Right atrium auricular region (tissue), 2 donors: ENCODE results near the gene ZNF813. TPM values are rescaled to one million over a fixed set of nuclear protein-coding genes. Genes with fewer than 3 reads are reported as not detected.
A peak's percentile ranks its signal among the peaks of the same experiment; 100 is the strongest.
"Not testable (repeated sequence)": the region's sequence is repeated elsewhere in the genome, so short reads cannot be mapped to it uniquely, and the experiment has no call there.

Experiments
- DNase-seq: peaks from one replicate; pipeline ENCODE4 v3.0.0-alpha.2; 2019; ENCODE audit warnings: low spot score
- H3K27ac ChIP-seq, 2 donors: fragments of 200-600 bp; sonication (generic); 1 replicate in 1 of 2; 2 replicates in 1 of 2; pipeline ENCODE4 v1.5.1; 2016 to 2019
- H3K27me3 ChIP-seq, 2 donors: fragments of 200-600 bp; sonication (generic); one replicate each; pipeline versions ENCODE4 v1.5.1 to v1.6.0; 2017 to 2019
- H3K36me3 ChIP-seq: fragments of 200-600 bp; sonication (generic); one replicate; pipeline ENCODE4 v1.5.1; 2016
- H3K4me1 ChIP-seq, 2 donors: fragments of 200-600 bp; sonication (generic); one replicate each; pipeline versions ENCODE4 v1.5.1 to v1.6.0; 2017 to 2019
- H3K4me3 ChIP-seq, 2 donors: fragments of 200-600 bp; sonication (generic); 1 replicate in 1 of 2; 2 replicates in 1 of 2; pipeline ENCODE4 v1.5.1; 2017 to 2019; ENCODE audit warnings: mild to moderate bottlenecking in 1 of 2, moderate library complexity in 1 of 2
- H3K9me3 ChIP-seq, 2 donors: fragments of 200-600 bp; sonication (generic); one replicate each; pipeline ENCODE4 v1.5.1; 2019
- CTCF ChIP-seq, 2 donors: fragments of 200-600 bp; sonication (generic); IDR thresholded peaks; one replicate each; pipeline ENCODE4 v1.5.1; 2019; ENCODE audit warnings: antibody characterized with exemption in 2 of 2
- total RNA-seq, 2 donors: library from RNA; depleted of rRNA; stranded (reverse); fragments of >200 nt; gene quantifications; one replicate each; pipeline ENCODE4 v1.1.0, GENCODE V29; 2016

Gene ZNF813
- total RNA-seq, 2 donors from 2014 or later = 0.63 to 1.3 TPM

GRCh38 chr19:53485046-53486004 is 17.8 kb downstream of the ZNF813 start:
- no peaks in the 10 kb centered on the region for H3K27me3 ChIP-seq
- no peak overlapping the region for H3K27ac ChIP-seq
- DNase-seq = no peak
- H3K36me3 ChIP-seq = peaks cover 20% of the 10 kb centered on the region
- no peak overlapping the region for H3K4me3 ChIP-seq
- no peak for TF ChIP-seq CTCF (IDR thresholded peaks at IDR 0.05)
- H3K9me3 ChIP-seq = peaks cover 5 to 26% of the 10 kb centered on the region in 2 donors
- H3K4me1 ChIP-seq = no peaks in the 10 kb centered on the region

GRCh38 chr19:53492153-53492552 is 24.6 kb downstream of the ZNF813 start:
- Histone ChIP-seq H3K36me3 (peaks cover 26% of the 10 kb centered on the region), H3K4me3 (no peak overlapping the region), H3K27ac (no peak overlapping the region), H3K9me3 (peaks cover 10 to 51% of the 10 kb centered on the region in 2 donors), H3K4me1 (no peaks in the 10 kb centered on the region), H3K27me3 (no peaks in the 10 kb centered on the region)
- no peak for DNase-seq
- TF ChIP-seq CTCF (IDR thresholded peaks at IDR 0.05) = no peak

GRCh38 chr19:53497311-53498023 is 29.9 kb downstream of the ZNF813 start:
- H3K4me1 ChIP-seq, H3K27ac ChIP-seq, H3K27me3 ChIP-seq, H3K4me3 ChIP-seq, H3K36me3 ChIP-seq, DNase-seq: not testable (repeated sequence)
- peaks cover 0 to 19% of the 10 kb centered on the region in 2 donors for H3K9me3 ChIP-seq

- H3K27ac ChIP-seq, H3K27me3 ChIP-seq, H3K36me3 ChIP-seq, DNase-seq, H3K4me3 ChIP-seq, H3K4me1 ChIP-seq: not testable (repeated sequence)
- H3K9me3 ChIP-seq = peaks cover 0 to 14% of the 10 kb centered on the region in 2 donors
These were observed 30.5 kb downstream of the ZNF813 start for GRCh38 chr19:53498024-53498395.

DNA sequence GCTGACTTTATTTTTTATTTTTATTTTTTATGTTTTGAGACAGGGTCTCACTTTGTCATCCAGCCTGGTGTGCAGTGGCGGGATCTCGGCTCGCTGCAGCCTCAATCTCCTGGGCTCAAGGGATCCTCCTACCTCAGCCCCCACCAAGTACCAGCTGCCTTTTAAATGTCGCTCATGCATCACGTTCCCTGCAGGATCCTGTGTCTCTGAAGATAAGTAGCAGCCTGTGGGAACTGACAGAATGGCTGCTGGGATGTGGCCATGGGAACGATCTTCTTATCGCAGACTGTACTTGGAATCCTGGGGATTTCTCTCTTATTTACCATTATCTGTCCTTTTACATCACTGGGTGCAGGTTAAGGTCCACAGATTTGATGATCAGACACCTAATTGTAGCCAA is 35.6 kb downstream of the ZNF813 start:
- not testable (repeated sequence) for H3K27ac ChIP-seq, H3K36me3 ChIP-seq, H3K4me1 ChIP-seq, H3K9me3 ChIP-seq, DNase-seq, H3K27me3 ChIP-seq, H3K4me3 ChIP-seq

DNA sequence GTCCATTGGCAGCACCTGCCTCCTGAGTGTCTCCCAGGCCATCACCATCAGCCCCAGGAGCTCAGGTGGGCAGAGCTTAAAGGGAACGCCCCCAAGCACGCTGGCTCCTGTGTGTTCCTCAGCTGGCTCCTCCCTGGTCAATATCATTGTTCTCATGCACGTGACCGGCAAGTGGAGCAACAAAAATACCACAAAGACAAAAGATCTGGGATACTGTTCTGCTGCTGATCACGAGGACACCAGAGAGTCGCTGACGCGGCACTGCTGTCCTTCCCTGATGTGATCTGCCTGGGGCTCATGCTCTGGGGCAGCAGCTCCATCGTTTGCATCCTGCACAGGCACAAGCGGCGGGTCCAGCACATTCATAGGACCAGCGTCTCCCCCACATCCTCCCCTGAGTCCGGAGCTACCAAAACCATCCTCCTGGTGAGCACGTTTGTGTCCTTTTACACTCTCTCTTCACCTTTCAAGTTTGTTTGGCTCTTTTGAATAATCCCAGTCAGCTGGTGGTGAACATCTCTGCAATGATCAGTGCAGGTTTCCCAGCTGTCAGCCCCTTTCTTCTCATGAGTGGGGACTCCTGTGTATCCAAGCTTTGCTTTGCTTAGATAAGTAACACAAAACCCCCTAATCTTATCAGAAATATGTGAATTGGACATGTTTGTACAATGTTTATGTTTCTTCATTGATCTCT is 36.3 kb downstream of the ZNF813 start:
- H3K9me3 ChIP-seq, DNase-seq, H3K36me3 ChIP-seq, H3K27ac ChIP-seq, H3K4me3 ChIP-seq, H3K27me3 ChIP-seq, H3K4me1 ChIP-seq: not testable (repeated sequence)

- H3K27me3 ChIP-seq, H3K9me3 ChIP-seq, DNase-seq, H3K4me3 ChIP-seq, H3K36me3 ChIP-seq, H3K27ac ChIP-seq, H3K4me1 ChIP-seq: not testable (repeated sequence)
- peak in 1 of 2 donors; percentile 35 for TF ChIP-seq CTCF (IDR thresholded peaks at IDR 0.05)
These were observed 36.8 kb downstream of the ZNF813 start for GRCh38 chr19:53504365-53504703.
